Trophoblast cell (in vitro differentiated cells and primary cell): ENCODE data around the gene OAT.

Experiments used
- DNase-seq, 2 donors: peaks; one replicate each; pipeline ENCODE4 v3.0.0-alpha.2; 2016
- H2AFZ ChIP-seq: 2 replicates; pipeline ENCODE4 v1.6.1; 2013; ENCODE audit warnings: low read length, moderate library complexity, mild to moderate bottlenecking; ENCODE audit not compliant: insufficient read depth, poor library complexity
- H2AK5ac ChIP-seq: 2 replicates; pipeline ENCODE4 v1.6.1; 2013; ENCODE audit warnings: mild to moderate bottlenecking, low read length
- H2BK120ac ChIP-seq: 2 replicates; pipeline ENCODE4 v1.6.1; 2013; ENCODE audit warnings: low read length, mild to moderate bottlenecking, moderate library complexity; ENCODE audit not compliant: insufficient read depth, poor library complexity
- H2BK12ac ChIP-seq: 2 replicates; pipeline ENCODE4 v1.6.1; 2013; ENCODE audit warnings: mild to moderate bottlenecking, low read length, moderate library complexity
- H2BK5ac ChIP-seq: 2 replicates; pipeline ENCODE4 v1.6.1; 2013; ENCODE audit warnings: low read length, low read depth, moderate library complexity, mild to moderate bottlenecking; ENCODE audit not compliant: poor library complexity
- H3K14ac ChIP-seq: 2 replicates; pipeline ENCODE4 v1.6.1; 2013; ENCODE audit warnings: mild to moderate bottlenecking, low read length
- H3K18ac ChIP-seq: 2 replicates; pipeline ENCODE4 v1.6.1; 2013; ENCODE audit warnings: mild to moderate bottlenecking, low read length
- H3K23ac ChIP-seq: 2 replicates; pipeline ENCODE4 v1.6.1; 2013; ENCODE audit warnings: low read length
- H3K27ac ChIP-seq: 2 replicates; pipeline ENCODE4 v1.5.1; 2013; ENCODE audit warnings: low read depth, mild to moderate bottlenecking, inconsistent platforms, low read length, moderate library complexity
- H3K27me3 ChIP-seq: 2 replicates; pipeline ENCODE4 v1.6.1; 2013; ENCODE audit warnings: inconsistent platforms, mild to moderate bottlenecking, low read length, moderate library complexity; ENCODE audit not compliant: insufficient read depth
- H3K36me3 ChIP-seq, 2 experiments: 1 replicate in 1 of 2; 2 replicates in 1 of 2; pipeline ENCODE4 v1.6.1; 2013; ENCODE audit warnings: low read length in 2 of 2, mild to moderate bottlenecking in 2 of 2, moderate library complexity in 1 of 2; ENCODE audit not compliant: insufficient read depth in 2 of 2, control insufficient read depth in 1 of 2
- H3K4ac ChIP-seq: 2 replicates; pipeline ENCODE4 v1.6.1; 2013; ENCODE audit warnings: low read depth, mild to moderate bottlenecking, low read length, moderate library complexity
- H3K4me1 ChIP-seq, 2 experiments: 1 replicate in 1 of 2; 2 replicates in 1 of 2; pipeline ENCODE4 v1.6.1; 2013; ENCODE audit warnings: low read length in 2 of 2, mild to moderate bottlenecking in 2 of 2, moderate library complexity in 1 of 2; ENCODE audit not compliant: insufficient read depth in 2 of 2, control insufficient read depth in 1 of 2
- H3K4me2 ChIP-seq: 2 replicates; pipeline ENCODE4 v1.6.1; 2013; ENCODE audit warnings: inconsistent platforms, mild to moderate bottlenecking, low read length, moderate library complexity
- H3K4me3 ChIP-seq: 2 replicates; pipeline ENCODE4 v1.5.1; 2013; ENCODE audit warnings: mild to moderate bottlenecking, low read depth, low read length, inconsistent platforms
- H3K79me1 ChIP-seq: one replicate; pipeline ENCODE4 v1.6.1; 2013; ENCODE audit warnings: low read length
- H3K79me2 ChIP-seq: 2 replicates; pipeline ENCODE4 v1.6.1; 2013; ENCODE audit warnings: low read length, mild to moderate bottlenecking; ENCODE audit not compliant: control insufficient read depth, insufficient read depth, poor library complexity
- H3K9ac ChIP-seq: 2 replicates; pipeline ENCODE4 v1.6.1; 2013; ENCODE audit warnings: mild to moderate bottlenecking, low read length
- H3K9me3 ChIP-seq: 2 replicates; pipeline ENCODE4 v1.6.1; 2013; ENCODE audit warnings: low read depth, mild to moderate bottlenecking, control low read depth, inconsistent platforms, low read length; ENCODE audit not compliant: insufficient read depth
- H4K12ac ChIP-seq: 2 replicates; pipeline ENCODE4 v1.6.1; 2013; ENCODE audit warnings: low read depth, mild to moderate bottlenecking, low read length, moderate library complexity
- H4K8ac ChIP-seq: 2 replicates; pipeline ENCODE4 v1.6.1; 2013; ENCODE audit warnings: low read depth, mild to moderate bottlenecking, low read length, moderate library complexity
- H4K91ac ChIP-seq: one replicate; pipeline ENCODE4 v1.6.1; 2013; ENCODE audit warnings: low read depth, mild to moderate bottlenecking, low read length, moderate library complexity
- WGBS: extraction: QIAGEN DNeasy Blood & Tissue Kit; methylation state at CpG from one replicate; pipeline ENCODE4 v1.1.7; 2013; ENCODE audit warnings: missing lambda C conversion rate; ENCODE audit not compliant: insufficient read length, insufficient coverage; ENCODE audit errors: extremely low coverage; 5-methylcytosine and 5-hydroxymethylcytosine counted together

OAT gene

GRCh38 chr10:124409696-124410095 lies 9.0 kb downstream of the OAT start:
- no peak for DNase-seq
- no peaks in the 10 kb centered on the region for H3K79me2 ChIP-seq
- no peak overlapping the region for H3K18ac ChIP-seq
- H3K14ac ChIP-seq: no peak overlapping the region
- H4K12ac ChIP-seq: no peak overlapping the region
- H3K79me1 ChIP-seq: no peaks in the 10 kb centered on the region
- H3K4me1 ChIP-seq: no peaks in the 10 kb centered on the region
- H3K4ac ChIP-seq: no peak overlapping the region
- H4K91ac ChIP-seq: no peak overlapping the region
- H2AFZ ChIP-seq: no peak overlapping the region
- H2BK120ac ChIP-seq: no peak overlapping the region
- no peak overlapping the region for H3K27ac ChIP-seq
- H3K4me3 ChIP-seq: no peak overlapping the region
- no peak overlapping the region for H2AK5ac ChIP-seq
- no peaks in the 10 kb centered on the region for H3K27me3 ChIP-seq
- no peak overlapping the region for H2BK12ac ChIP-seq
- peaks cover 14 to 18% of the 10 kb centered on the region in 2 experiments for H3K36me3 ChIP-seq
- no peak overlapping the region for H2BK5ac ChIP-seq
- no peak overlapping the region for H3K9ac ChIP-seq
- no peak overlapping the region for H3K23ac ChIP-seq
- H4K8ac ChIP-seq: no peak overlapping the region
- no peak overlapping the region for H3K4me2 ChIP-seq
- H3K9me3 ChIP-seq: no peaks in the 10 kb centered on the region

GRCh38 chr10:124408357-124408756 lies 10.4 kb downstream of the OAT start:
- no peak for DNase-seq
- Histone ChIP-seq H2BK120ac (no peak overlapping the region), H2AFZ (no peak overlapping the region), H3K14ac (no peak overlapping the region), H3K4me1 (no peaks in the 10 kb centered on the region), H3K4ac (no peak overlapping the region), H3K36me3 (peaks cover 21 to 24% of the 10 kb centered on the region in 2 experiments), H3K27me3 (no peaks in the 10 kb centered on the region), H3K4me2 (no peak overlapping the region), H4K12ac (no peak overlapping the region), H2AK5ac (no peak overlapping the region), H2BK12ac (no peak overlapping the region), H3K9ac (no peak overlapping the region), H3K18ac (no peak overlapping the region), H2BK5ac (no peak overlapping the region), H3K27ac (no peak overlapping the region), H4K8ac (no peak overlapping the region), H3K4me3 (no peak overlapping the region), H3K79me1 (no peaks in the 10 kb centered on the region), H4K91ac (no peak overlapping the region), H3K9me3 (no peaks in the 10 kb centered on the region), H3K79me2 (no peaks in the 10 kb centered on the region), H3K23ac (no peak overlapping the region)
- WGBS: no CpG with 5 or more reads among the region's 2 CpGs

GRCh38 chr10:124407456-124407855 lies 11.3 kb downstream of the OAT start:
- Histone ChIP-seq H2BK5ac (no peak overlapping the region), H2AK5ac (no peak overlapping the region), H3K4me1 (no peaks in the 10 kb centered on the region), H2BK12ac (no peak overlapping the region), H3K27ac (no peak overlapping the region), H2BK120ac (no peak overlapping the region), H4K91ac (no peak overlapping the region), H3K9me3 (no peaks in the 10 kb centered on the region), H3K27me3 (no peaks in the 10 kb centered on the region), H3K4ac (no peak overlapping the region), H3K18ac (no peak overlapping the region), H4K8ac (no peak overlapping the region), H3K4me3 (no peak overlapping the region), H3K79me2 (no peaks in the 10 kb centered on the region), H3K36me3 (peaks cover 23 to 30% of the 10 kb centered on the region in 2 experiments), H3K4me2 (no peak overlapping the region), H3K14ac (no peak overlapping the region), H3K23ac (no peak overlapping the region), H2AFZ (no peak overlapping the region), H3K79me1 (no peaks in the 10 kb centered on the region), H3K9ac (no peak overlapping the region), H4K12ac (no peak overlapping the region)
- DNase-seq: no peak
- WGBS: no CpG with 5 or more reads among the region's 2 CpGs

- Histone ChIP-seq H3K18ac (no peak overlapping the region), H3K27ac (no peak overlapping the region), H4K12ac (no peak overlapping the region), H2BK120ac (no peak overlapping the region), H3K4me1 (no peaks in the 10 kb centered on the region), H3K23ac (no peak overlapping the region), H3K79me2 (no peaks in the 10 kb centered on the region), H3K4me3 (no peak overlapping the region), H3K27me3 (no peaks in the 10 kb centered on the region), H3K9me3 (no peaks in the 10 kb centered on the region), H2BK12ac (no peak overlapping the region), H4K91ac (no peak overlapping the region), H3K9ac (no peak overlapping the region), H2AK5ac (no peak overlapping the region), H3K79me1 (no peaks in the 10 kb centered on the region), H3K14ac (no peak overlapping the region), H3K36me3 (peaks cover 28 to 40% of the 10 kb centered on the region in 2 experiments), H3K4me2 (no peak overlapping the region), H2BK5ac (no peak overlapping the region), H3K4ac (no peak overlapping the region), H4K8ac (no peak overlapping the region), H2AFZ (no peak overlapping the region)
- no CpG with 5 or more reads among the region's 8 CpGs for WGBS
- peak; percentile 57 to 92 for DNase-seq
These were observed 15.2 kb downstream of the OAT start for GRCh38 chr10:124403548-124403947.
